ENCODE data around the gene TCERG1L.

DNA sequence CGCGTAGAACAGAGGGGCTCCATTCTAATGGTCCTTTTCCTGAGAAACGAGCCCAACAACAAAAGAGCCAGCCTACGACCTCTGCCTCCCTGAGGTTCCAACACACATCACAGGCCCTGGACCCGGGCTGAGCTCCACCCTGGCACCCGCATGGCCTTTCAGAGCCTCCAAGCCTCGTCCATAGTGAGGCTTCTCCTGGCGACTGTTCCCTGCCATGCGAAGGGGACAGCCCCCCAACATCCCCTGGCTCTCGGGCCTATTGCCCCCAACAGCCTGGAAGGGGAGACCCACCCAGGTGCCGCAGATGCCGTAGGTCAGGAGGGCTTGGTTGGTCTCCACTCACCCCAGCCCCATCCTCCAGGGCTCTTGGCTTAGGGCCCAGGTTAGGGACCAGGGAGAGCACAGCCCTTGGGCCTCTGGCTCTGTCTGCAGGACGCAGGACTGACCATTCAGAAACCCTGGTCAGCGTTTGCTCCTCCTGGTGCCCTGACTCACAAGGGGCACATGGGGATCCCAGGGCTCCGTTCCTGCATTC lies 91.5 kb downstream of the TCERG1L start:
- TF ChIP-seq, protein P1, sequence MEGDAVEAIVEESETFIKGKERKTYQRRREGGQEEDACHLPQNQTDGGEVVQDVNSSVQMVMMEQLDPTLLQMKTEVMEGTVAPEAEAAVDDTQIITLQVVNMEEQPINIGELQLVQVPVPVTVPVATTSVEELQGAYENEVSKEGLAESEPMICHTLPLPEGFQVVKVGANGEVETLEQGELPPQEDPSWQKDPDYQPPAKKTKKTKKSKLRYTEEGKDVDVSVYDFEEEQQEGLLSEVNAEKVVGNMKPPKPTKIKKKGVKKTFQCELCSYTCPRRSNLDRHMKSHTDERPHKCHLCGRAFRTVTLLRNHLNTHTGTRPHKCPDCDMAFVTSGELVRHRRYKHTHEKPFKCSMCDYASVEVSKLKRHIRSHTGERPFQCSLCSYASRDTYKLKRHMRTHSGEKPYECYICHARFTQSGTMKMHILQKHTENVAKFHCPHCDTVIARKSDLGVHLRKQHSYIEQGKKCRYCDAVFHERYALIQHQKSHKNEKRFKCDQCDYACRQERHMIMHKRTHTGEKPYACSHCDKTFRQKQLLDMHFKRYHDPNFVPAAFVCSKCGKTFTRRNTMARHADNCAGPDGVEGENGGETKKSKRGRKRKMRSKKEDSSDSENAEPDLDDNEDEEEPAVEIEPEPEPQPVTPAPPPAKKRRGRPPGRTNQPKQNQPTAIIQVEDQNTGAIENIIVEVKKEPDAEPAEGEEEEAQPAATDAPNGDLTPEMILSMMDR (IDR thresholded peaks at IDR 0.05): no peak
- TF ChIP-seq POLR2A (IDR thresholded peaks at IDR 0.05): no peak

Data from tibial nerve (tissue), 3 donors.